ENCODE results near the gene PRSS48. TPM values are rescaled to one million over a fixed set of nuclear protein-coding genes. Genes with fewer than 3 reads are reported as not detected.

PRSS48 gene
- total RNA-seq, 1 experiment from 2014 or later, result not detected

DNA sequence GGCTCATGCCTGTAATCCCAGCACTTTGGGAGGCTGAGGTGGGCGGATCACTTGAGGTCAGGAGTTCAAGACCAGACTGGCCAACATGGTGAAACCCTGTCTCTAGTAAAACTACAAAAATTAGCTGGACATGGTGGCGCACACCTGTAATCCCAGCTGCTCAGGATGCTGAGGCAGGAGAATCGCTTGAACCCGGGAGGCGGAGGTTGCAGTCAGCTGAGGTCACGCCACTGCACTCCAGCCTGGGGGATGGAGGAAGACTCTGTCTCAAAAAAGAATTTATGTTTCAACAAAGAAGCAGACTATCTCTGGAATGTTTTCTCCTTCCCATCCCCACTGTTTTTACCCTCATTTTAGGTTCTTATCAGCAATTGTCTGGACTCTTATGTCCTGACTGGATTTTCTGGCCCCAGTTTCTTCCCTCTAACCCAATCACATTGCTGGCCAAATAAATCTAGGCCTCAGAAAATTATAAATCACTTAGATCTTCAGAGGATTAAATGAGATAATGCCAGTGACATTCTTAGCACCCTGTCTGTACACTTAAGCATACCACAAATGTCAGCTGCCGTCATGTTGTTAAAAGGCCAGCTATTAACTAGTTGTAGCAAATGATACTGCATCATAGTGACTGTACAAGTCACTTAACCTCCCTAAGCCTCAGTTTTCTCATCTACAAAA is 44.9 kb upstream of the PRSS48 start:
- POLR2A ChIA-PET, result no interaction called here
- no TSS peak for BruUV-seq (replicated peaks)
- TF ChIP-seq TCF7L2 (IDR thresholded peaks at IDR 0.05; ENCODE audit: borderline replicate concordance, extremely low read depth, insufficient read depth, insufficient read length), result no peak
- TF ChIP-seq YY1 (IDR thresholded peaks at IDR 0.05; ENCODE audit: extremely low read depth, insufficient replicate concordance, low read depth, low read length), result no peak
- TF ChIP-seq EZH2phosphoT487 (IDR thresholded peaks at IDR 0.05; ENCODE audit: borderline replicate concordance), result no peak
- TF ChIP-seq EZH2 (IDR thresholded peaks at IDR 0.05), result no peak
- TF ChIP-seq JUND (IDR thresholded peaks at IDR 0.05), result no peak
- TF ChIP-seq ZBTB33 (IDR thresholded peaks at IDR 0.05; ENCODE audit: extremely low read depth, insufficient replicate concordance, low read length), result no peak
- no peak for TF ChIP-seq RAD21 (IDR thresholded peaks at IDR 0.05; ENCODE audit: low read depth)
- no peak for TF ChIP-seq ATF3 (IDR thresholded peaks at IDR 0.05)
- TF ChIP-seq, protein P1, sequence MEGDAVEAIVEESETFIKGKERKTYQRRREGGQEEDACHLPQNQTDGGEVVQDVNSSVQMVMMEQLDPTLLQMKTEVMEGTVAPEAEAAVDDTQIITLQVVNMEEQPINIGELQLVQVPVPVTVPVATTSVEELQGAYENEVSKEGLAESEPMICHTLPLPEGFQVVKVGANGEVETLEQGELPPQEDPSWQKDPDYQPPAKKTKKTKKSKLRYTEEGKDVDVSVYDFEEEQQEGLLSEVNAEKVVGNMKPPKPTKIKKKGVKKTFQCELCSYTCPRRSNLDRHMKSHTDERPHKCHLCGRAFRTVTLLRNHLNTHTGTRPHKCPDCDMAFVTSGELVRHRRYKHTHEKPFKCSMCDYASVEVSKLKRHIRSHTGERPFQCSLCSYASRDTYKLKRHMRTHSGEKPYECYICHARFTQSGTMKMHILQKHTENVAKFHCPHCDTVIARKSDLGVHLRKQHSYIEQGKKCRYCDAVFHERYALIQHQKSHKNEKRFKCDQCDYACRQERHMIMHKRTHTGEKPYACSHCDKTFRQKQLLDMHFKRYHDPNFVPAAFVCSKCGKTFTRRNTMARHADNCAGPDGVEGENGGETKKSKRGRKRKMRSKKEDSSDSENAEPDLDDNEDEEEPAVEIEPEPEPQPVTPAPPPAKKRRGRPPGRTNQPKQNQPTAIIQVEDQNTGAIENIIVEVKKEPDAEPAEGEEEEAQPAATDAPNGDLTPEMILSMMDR (IDR thresholded peaks at IDR 0.05 in 2 of 3, conservative IDR thresholded peaks at IDR 0.05 in 1 of 3; ENCODE audit: borderline replicate concordance in 1 of 3, insufficient read depth in 1 of 3, low read depth in 2 of 3, low read length in 2 of 3), result no peak
- no peak for TF ChIP-seq EGR1 (IDR thresholded peaks at IDR 0.05; ENCODE audit: low read depth)
- TF ChIP-seq ZFX (IDR thresholded peaks at IDR 0.05), result no peak
- TF ChIP-seq POLR2A (IDR thresholded peaks at IDR 0.05; ENCODE audit: borderline replicate concordance, extremely low read depth, insufficient read depth, insufficient read length), result no peak
- TF ChIP-seq CEBPB (IDR thresholded peaks at IDR 0.05; ENCODE audit: low read depth), result no peak
- no peak for TF ChIP-seq POLR2AphosphoS5 (IDR thresholded peaks at IDR 0.05; ENCODE audit: low read depth, low read length)
- no peak for TF ChIP-seq ELF1 (IDR thresholded peaks at IDR 0.05; ENCODE audit: borderline replicate concordance, low read depth)
- TF ChIP-seq MAX (IDR thresholded peaks at IDR 0.05), result no peak
- no peaks in the 10 kb centered on the region; the same call in 1 of the 2 replicates for H3K79me2 ChIP-seq (ENCODE audit: insufficient read depth, low read length)
- no peak overlapping the region for H2AFZ ChIP-seq (ENCODE audit: low read depth, low read length, poor library complexity, severe bottlenecking)
- H4K20me1 ChIP-seq (ENCODE audit: insufficient read depth), result no peaks in the 10 kb centered on the region
- DNase-seq (ENCODE audit: low read depth, low spot score) (no peak), ATAC-seq (no peak)
- no peaks in the 10 kb centered on the region for H3K36me3 ChIP-seq (ENCODE audit: control insufficient read depth in 1 of 2, insufficient read depth in 2 of 2, low read length in 2 of 2)
- no peak overlapping the region for H3K27ac ChIP-seq (ENCODE audit: low read depth, low read length)
- RAD21 ChIA-PET (ENCODE audit: low non-redundant PET in 1 of 2, low total read pairs in 2 of 2, uncharacterized antibody in 2 of 2, unreplicated experiment in 2 of 2), result no interaction called here
- intact Hi-C loops (cut with micrococcal nuclease), result no loop called here
- no peak overlapping the region for H3K4me3 ChIP-seq (replicated peaks in 1 of 2; ENCODE audit: low read depth in 1 of 2, low read length in 2 of 2)
- no peak overlapping the region for H3K4me2 ChIP-seq (ENCODE audit: low read length)
- no peaks in the 10 kb centered on the region for H3K9me2 ChIP-seq (ENCODE audit: insufficient read depth)
- H3K27me3 ChIP-seq (ENCODE audit: insufficient read depth, low read length), result no peaks in the 10 kb centered on the region
- peaks cover 0 to 10% of the 10 kb centered on the region in 2 experiments; a peak in 2 of 4 replicates for H3K4me1 ChIP-seq (ENCODE audit: control insufficient read depth in 1 of 2, insufficient read depth in 2 of 2, low read length in 2 of 2)
- CTCF ChIA-PET, result no interaction called here
- no peaks in the 10 kb centered on the region for H3K9me3 ChIP-seq (ENCODE audit: control insufficient read depth in 1 of 2, insufficient read depth in 1 of 2, low read depth in 1 of 2, low read length in 2 of 2)
- H3K9ac ChIP-seq (ENCODE audit: low read length), result no peak overlapping the region
